22Rv1 (cell line): ENCODE measurements around the gene DSTYK.
"Not testable (repeated sequence)": the region's sequence is repeated elsewhere in the genome, so short reads cannot be mapped to it uniquely, and the experiment has no call there.

ENCODE experiments used
- H3K27ac ChIP-seq: fragments of 450-650 bp; 2 replicates; pipeline ENCODE4 v1.5.1; 2017
- CTCF ChIP-seq: fragments of 450-650 bp; IDR thresholded peaks from 2 replicates; pipeline ENCODE4 v1.5.1; 2017; ENCODE audit warnings: mild to moderate bottlenecking
- ZFX ChIP-seq: fragments of 450-650 bp; IDR thresholded peaks from 2 replicates; pipeline ENCODE4 v1.6.1; 2017; ENCODE audit warnings: antibody characterized with exemption, borderline replicate concordance

Gene DSTYK

GRCh38 chr1:205169248-205169647 is 42.3 kb downstream of the DSTYK start:
- H3K27ac ChIP-seq = no peak overlapping the region
- TF ChIP-seq ZFX = no peak
- TF ChIP-seq CTCF = no peak

GRCh38 chr1:205168291-205168690 is 43.2 kb downstream of the DSTYK start:
- TF ChIP-seq ZFX (no peak), CTCF (no peak)
- H3K27ac ChIP-seq = no peak overlapping the region

- TF ChIP-seq CTCF = no peak
- no peak for TF ChIP-seq ZFX
- no peak overlapping the region for H3K27ac ChIP-seq
These were observed 49.2 kb downstream of the DSTYK start for GRCh38 chr1:205162301-205162700.

- H3K27ac ChIP-seq = no peak overlapping the region
- TF ChIP-seq ZFX (no peak), CTCF (no peak)
These were observed 50.4 kb downstream of the DSTYK start for GRCh38 chr1:205161076-205161475.

- TF ChIP-seq ZFX = no peak
- no peak for TF ChIP-seq CTCF
- H3K27ac ChIP-seq = no peak overlapping the region
These were observed 53.4 kb downstream of the DSTYK start for GRCh38 chr1:205158048-205158616.

GRCh38 chr1:205155665-205156377 is 55.7 kb downstream of the DSTYK start:
- not testable (repeated sequence) for H3K27ac ChIP-seq

- no peak for TF ChIP-seq CTCF
- no peak for TF ChIP-seq ZFX
- H3K27ac ChIP-seq = no peak overlapping the region
These were observed 59.0 kb downstream of the DSTYK start for GRCh38 chr1:205152505-205152904.
